Renal cortex interstitium (tissue), 11 donors: ENCODE measurements around the gene GABARAPL2. TPM values are rescaled to one million over a fixed set of nuclear protein-coding genes. Genes with fewer than 3 reads are reported as not detected.

Experiments
- DNase-seq, 11 donors: peaks; one replicate each; pipeline ENCODE4 v3.0.0-alpha.2; 2013; ENCODE audit warnings: low read depth in 9 of 11, low spot score in 4 of 11; ENCODE audit errors: extremely low read depth in 1 of 11
- polyA plus RNA-seq, 3 donors: library from polyadenylated mRNA; unstranded; fragments of 120-200 nt; gene quantifications; one replicate each; pipeline ENCODE4 v1.2.1, GENCODE V29; 2013; ENCODE audit not compliant: insufficient read length in 3 of 3

Gene GABARAPL2
- polyA plus RNA-seq, 3 donors: 171 to 185 (median 175) TPM

GRCh38 chr16:75616521-75617010, 50.4 kb downstream of the GABARAPL2 start:
- DNase-seq: no peak

- no peak for DNase-seq
Observed at GRCh38 chr16:75617121-75617520, 50.9 kb downstream of the GABARAPL2 start.

- DNase-seq: no peak
Observed at GRCh38 chr16:75618780-75619179, 52.6 kb downstream of the GABARAPL2 start.

- no peak for DNase-seq
Observed at GRCh38 chr16:75620326-75621169, 54.4 kb downstream of the GABARAPL2 start.

- DNase-seq: peak in 3 of 11 donors; percentile 8 to 14 (median 11)
Observed at GRCh38 chr16:75621170-75621477, 54.9 kb downstream of the GABARAPL2 start.

GRCh38 chr16:75622761-75623605, 56.8 kb downstream of the GABARAPL2 start, which contains the start of gene ADAT1:
Gene ADAT1, minus strand, starts transcription at chr16:75623281. Its CDS starts 2,482 bp downstream, at chr16:75620799.
- peak; percentile 95 to 99 (median 97) for DNase-seq

GRCh38 chr16:75624921-75625334, 58.7 kb downstream of the GABARAPL2 start:
- DNase-seq: no peak

GRCh38 chr16:75626806-75627205, 60.6 kb downstream of the GABARAPL2 start:
- no peak for DNase-seq

Other genes starting within 250 kb of the GABARAPL2 start
- 100 to 1,000 TPM; 156 to 197 (median 173) TPM for gene CFDP1, start 132.9 kb upstream of the GABARAPL2 start, polyA plus RNA-seq
- gene TMEM170A, start 101.7 kb upstream of the GABARAPL2 start, polyA plus RNA-seq: 10 to 100 TPM; 34.9 to 45.0 (median 41.9) TPM
- 1 to 10 TPM in 1 of 3 donors, under 1 TPM in 2; 0.65 to 1.1 (median 0.81) TPM for gene CHST6, start 70.9 kb upstream of the GABARAPL2 start, polyA plus RNA-seq
- under 1 TPM; 0.42 to 0.94 (median 0.70) TPM for gene CHST5, start 30.3 kb upstream of the GABARAPL2 start, polyA plus RNA-seq
- gene TMEM231, start 10.1 kb upstream of the GABARAPL2 start, polyA plus RNA-seq: 10 to 100 TPM; 18.3 to 24.9 (median 19.2) TPM
- gene ADAT1, start 56.9 kb downstream of the GABARAPL2 start, polyA plus RNA-seq: 10 to 100 TPM; 44.4 to 54.9 (median 49.3) TPM
- 100 to 1,000 TPM; 126 to 150 (median 137) TPM for gene KARS1, start 81.3 kb downstream of the GABARAPL2 start, polyA plus RNA-seq
- gene TERF2IP, start 81.4 kb downstream of the GABARAPL2 start, polyA plus RNA-seq: 10 to 100 TPM; 78.8 to 87.5 (median 84.1) TPM
- under 1 TPM in 2 of 3 donors, not detected in 1; 0.11 to 0.16 TPM for gene CPHXL2, start 110.6 kb downstream of the GABARAPL2 start, polyA plus RNA-seq
- gene DUXB, start 135.1 kb downstream of the GABARAPL2 start, polyA plus RNA-seq: under 1 TPM in 2 of 3 donors, not detected in 1; 0.17 to 0.18 TPM
- gene CPHXL, start 160.1 kb downstream of the GABARAPL2 start, polyA plus RNA-seq: not detected